Prostate gland (tissue), 2 donors: ENCODE data around the gene TMEM272.

Source experiments
- POLR2A ChIP-seq: fragments of 450-650 bp; IDR thresholded peaks from one replicate; pipeline ENCODE4 v1.6.1; 2016; ENCODE audit warnings: antibody characterized with exemption, mild to moderate bottlenecking
- TF ChIP-seq, protein P1 (sequence below), 4 experiments: fragments of 200-600 bp in 2 of 4; fragments of 450-650 bp in 2 of 4; sonication (generic) in 2 of 4; IDR thresholded peaks; 1 replicate in 3 of 4; 2 replicates in 1 of 4; pipeline ENCODE4 v1.5.1; 2016 to 2019; ENCODE audit warnings: antibody characterized with exemption in 4 of 4, mild to moderate bottlenecking in 2 of 4, moderate library complexity in 2 of 4

DNA sequence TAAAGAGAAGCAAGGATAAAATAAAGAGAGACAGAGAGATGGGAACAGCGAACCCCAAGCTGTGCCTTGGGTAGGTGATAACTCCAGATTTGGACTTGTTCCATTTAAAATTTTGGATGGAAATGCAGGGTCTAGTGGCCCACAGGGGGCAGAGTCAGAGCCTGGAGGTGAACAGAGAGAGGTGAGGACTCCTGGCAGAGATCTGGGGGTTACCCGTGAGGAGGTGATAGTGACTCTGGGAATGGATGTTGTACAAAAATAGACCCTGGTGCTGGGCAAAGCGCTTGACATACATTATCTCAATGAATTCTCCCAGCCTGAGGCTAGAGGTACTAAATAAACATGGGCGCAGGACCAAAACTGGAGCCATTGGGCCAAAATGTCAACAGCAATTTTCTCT is 26.7 kb downstream of the TMEM272 start:
- TF ChIP-seq, protein P1, sequence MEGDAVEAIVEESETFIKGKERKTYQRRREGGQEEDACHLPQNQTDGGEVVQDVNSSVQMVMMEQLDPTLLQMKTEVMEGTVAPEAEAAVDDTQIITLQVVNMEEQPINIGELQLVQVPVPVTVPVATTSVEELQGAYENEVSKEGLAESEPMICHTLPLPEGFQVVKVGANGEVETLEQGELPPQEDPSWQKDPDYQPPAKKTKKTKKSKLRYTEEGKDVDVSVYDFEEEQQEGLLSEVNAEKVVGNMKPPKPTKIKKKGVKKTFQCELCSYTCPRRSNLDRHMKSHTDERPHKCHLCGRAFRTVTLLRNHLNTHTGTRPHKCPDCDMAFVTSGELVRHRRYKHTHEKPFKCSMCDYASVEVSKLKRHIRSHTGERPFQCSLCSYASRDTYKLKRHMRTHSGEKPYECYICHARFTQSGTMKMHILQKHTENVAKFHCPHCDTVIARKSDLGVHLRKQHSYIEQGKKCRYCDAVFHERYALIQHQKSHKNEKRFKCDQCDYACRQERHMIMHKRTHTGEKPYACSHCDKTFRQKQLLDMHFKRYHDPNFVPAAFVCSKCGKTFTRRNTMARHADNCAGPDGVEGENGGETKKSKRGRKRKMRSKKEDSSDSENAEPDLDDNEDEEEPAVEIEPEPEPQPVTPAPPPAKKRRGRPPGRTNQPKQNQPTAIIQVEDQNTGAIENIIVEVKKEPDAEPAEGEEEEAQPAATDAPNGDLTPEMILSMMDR (IDR thresholded peaks at IDR 0.05) = no peak
- no peak for TF ChIP-seq POLR2A
